ENCODE results near the gene PLAAT3.
A peak's percentile ranks its signal among the peaks of the same experiment; 100 is the strongest.
"Not testable (repeated sequence)": the region's sequence is repeated elsewhere in the genome, so short reads cannot be mapped to it uniquely, and the experiment has no call there.

PLAAT3 gene

DNA sequence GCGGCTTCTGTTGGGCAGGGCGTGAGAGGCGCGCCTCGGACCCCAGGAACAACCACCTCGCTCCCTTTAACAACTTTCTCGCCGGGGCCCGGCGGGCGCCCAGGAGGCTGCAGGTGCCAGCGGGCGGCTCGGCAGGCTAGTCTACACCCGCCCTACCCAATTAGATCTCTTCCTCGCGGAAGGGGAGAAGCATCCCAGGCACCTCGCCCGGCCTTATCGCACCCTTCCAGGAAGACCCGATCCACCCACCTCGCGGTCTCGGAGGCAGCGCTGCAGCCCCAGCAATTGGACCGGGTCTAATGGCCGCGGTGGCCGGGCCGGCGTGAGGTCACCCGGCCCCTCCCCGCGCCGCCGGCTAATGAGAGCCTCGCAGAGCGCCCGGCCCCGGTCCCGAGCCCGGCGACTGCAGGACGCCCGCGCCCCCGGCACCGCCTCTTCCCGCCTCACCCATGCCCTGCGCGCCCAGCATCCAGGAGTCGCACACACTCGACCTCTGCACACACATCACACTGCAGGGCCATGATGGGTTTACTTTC, at the start of gene PLAAT3:
TSS of gene PLAAT3 (minus strand) at position 298 of the 536 bp plus-strand sequence. CDS start 419 bp downstream, outside the sequence.
- DNase-seq: peak; percentile 50

DNA sequence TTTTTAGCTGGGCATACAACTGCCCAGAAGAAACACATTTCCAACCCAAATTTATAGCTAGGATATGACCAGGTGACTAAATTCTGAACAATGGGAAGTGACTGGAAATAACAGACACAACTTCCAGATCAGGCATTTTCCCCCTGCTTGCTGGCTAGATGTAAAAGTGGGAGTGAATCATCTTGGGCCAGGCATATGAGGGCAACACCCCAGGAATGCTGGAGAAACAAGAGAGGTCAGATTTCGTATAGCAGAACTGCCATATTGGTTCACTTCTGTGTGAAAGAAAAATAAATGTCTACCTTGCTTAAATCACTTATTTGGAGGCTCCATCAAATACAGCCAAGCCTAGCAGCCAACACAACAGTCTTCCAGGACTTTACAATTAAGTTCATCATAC, 49.6 kb upstream of the PLAAT3 start:
- DNase-seq: no peak

DNA sequence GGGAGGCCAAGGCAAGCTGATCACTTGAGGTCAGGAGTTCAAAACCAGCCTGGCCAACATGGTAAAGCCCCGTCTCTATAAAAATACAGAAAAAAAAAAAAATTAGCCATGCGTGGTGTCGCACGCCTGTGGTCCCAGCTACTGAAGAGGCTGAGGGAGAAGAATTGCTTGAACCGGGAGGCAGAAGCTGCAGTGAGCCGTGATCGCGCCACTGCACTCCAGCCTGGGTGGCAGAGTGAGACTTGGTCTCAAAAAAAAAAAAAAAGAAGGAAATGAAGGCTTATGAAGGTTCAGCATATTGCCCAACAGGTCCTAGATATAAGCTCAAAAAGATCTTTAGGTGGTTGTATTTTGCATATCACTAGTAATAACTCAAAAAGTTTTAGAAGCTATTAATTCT, 46.7 kb upstream of the PLAAT3 start:
- DNase-seq: no peak

DNA sequence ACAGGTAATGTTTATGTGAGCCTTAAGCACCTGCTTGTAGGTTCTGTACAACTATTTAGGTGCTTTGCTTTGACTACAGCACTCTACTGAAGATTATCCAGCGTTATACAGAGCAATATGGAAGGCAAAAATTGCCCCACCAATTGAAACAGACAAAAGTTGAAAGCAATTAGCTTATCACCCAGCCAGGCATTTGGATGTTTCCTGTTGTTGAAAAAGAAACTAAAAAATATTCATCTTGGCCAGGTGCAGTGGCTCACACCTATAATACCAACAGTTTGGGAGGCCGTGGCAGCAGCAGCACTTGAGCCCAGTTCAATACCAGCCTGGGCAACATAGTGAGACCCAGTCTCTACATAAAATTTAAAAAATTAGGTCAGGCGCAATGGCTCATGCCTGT, 38.4 kb upstream of the PLAAT3 start:
- no peak for DNase-seq

DNA sequence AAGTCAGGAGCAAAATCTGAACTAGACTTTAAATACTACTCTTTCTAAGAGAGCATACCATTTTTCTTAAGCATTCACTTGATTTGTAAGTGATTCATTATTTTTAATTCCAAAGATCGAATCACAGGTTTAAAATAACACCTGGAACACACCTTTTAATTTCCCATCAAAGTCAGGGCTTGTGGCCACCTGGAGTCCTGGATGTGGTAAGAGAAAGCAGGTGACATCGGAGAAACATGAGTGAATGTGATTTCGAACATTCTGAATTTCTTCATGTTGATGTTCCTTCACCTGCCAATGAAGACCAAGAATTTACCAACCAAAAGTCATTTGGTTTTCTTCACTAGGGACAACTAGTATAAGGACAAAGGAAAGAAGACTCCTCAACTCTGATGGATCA, 29.0 kb upstream of the PLAAT3 start:
- no peak for DNase-seq

DNA sequence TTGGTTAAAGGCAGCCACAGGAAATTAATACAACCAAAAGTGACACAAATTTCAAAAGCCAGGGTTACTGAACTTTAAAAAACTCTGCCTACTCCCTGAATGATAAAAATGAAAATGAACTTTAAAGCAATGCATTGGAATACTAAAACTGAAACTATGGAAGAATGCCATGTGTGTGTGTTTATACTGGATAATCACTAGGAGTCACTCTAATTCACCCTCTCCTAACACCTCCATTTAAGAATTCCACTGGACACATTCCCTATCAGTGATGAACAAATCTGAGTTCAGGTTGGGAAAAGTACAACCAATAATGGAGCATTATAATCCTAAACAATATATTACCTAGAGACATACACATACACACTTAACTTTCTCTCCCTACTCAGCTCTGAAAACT, 27.5 kb upstream of the PLAAT3 start:
- no peak for DNase-seq

DNA sequence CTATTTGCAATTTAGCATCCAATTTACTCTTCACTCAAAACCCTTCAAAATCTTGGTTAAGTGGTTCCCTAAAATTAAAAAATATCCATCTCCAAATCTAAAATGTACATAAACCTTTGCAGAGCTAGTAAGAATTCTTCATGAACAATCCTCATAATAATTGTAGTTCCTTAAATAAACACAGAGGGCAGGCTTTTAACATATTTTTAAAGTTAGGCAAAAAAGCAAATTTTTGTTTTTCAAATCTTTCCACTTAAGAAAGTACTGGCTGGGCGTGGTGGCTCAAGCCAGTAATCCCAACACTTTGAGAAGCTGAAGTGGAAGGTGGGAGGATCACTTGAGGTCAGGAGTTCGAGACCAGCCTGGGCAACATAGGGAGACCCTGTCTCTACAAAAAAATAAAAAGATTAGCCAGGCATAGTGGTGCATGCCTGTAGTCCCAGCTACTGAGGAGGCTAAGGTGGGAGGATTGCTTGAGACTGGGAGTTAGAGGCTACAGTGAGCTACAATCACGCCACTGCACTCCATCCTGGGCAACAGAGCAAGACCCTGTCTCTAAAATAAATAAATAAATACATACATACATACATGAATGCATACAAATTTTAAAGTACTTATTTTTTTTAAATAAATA, 25.1 kb upstream of the PLAAT3 start:
- DNase-seq: no peak

DNA sequence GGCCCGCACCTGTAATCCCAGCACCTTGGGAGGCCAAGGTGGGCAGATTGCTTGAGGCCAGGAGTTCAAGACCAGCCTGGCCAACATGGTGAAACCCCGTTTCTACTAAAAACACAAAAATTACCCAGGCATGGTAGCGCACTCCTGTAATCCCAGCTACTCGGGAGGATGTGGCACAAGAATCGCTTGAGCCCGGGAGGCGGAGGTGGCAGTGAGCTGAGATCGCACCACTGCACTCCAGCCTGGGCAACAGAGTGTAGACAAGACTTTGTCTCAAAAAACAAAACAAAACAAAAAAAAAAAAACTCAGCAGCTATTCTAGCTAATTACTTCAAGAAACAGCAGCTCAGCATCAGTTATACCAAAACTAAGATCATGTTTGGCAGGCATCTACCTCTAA, 24.2 kb upstream of the PLAAT3 start:
- DNase-seq: not testable (repeated sequence)

DNA sequence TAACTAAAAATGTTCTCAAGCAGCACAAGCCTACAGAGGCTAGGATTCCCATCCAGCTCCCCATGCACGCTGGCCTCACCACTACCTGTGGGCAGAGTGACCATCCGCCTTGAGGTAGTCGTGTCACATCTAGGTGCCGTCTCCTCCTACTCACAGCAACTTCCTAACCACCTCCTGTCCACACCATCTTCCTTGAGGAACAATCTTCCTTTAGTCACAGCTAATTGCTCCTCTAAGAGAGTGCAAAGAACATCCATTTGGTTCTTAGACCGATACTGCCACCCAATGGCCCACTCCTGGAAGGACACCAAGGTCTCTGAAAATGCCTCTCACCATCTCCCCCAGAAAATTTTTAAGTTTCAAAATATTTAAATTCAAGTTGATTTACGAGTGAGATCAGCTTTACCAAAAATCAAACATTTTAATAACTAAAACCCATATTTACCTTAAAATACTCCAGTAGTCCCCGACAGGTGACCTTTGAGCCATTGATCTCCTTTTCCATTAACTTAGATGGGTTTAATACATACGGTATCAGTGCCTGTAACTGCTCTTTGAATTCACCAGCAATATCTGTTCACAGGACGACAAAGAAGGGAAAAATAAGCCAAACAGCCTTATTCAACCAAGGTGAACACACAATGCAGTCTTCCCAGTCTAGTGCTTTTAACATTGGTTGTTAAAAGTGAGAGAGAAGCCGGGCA, 21.7 kb upstream of the PLAAT3 start:
- peak; percentile 12 for DNase-seq

DNA sequence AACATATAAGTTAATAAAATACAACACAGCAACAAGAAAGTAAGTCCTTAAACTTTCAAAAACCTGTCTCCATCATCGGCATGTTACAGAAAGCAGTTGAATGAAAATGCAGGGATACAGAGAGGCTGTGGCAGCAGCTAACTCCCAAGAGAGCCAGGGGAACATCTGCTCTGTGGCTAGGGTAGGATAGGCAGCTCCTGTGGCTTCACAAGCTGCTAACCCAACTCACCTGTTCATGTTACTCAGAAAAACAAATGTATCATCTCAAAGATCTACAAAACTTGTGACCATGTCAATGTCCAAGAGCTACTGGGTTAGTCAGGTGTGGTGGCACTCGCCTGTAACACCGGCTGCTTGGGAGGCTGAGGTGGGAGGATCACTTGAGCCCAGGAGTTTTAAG, 15.2 kb upstream of the PLAAT3 start:
- DNase-seq: no peak

DNA sequence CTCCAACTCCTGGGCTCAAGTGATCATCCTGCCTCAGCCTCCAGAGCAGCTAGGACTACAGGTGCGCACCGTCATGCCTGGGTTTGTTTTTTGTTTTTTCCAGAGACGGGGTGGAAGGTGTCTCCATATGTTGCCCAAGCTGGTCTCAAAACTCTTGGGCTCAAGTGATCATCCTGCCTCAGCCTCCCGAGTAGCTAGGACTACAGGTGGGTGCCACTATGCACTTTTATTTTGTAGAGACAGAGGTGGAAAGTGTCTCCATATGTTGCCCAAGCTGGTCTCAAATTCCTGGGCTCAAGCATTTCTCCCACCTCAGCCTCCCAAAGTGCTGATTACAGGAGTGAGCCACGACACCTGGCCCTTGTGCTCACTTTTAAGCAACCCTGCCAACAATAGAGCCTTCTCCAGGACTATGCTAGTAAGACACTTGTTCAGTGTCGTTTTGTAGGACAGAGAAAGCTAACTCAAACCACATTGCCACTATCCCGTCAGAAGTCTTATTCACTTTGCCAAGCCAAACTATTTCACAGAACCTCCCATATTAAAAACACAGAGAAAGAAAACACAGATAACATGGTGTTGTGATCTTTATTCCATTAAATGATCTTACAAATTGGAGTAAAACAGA, 9.4 kb upstream of the PLAAT3 start:
- no peak for DNase-seq

DNA sequence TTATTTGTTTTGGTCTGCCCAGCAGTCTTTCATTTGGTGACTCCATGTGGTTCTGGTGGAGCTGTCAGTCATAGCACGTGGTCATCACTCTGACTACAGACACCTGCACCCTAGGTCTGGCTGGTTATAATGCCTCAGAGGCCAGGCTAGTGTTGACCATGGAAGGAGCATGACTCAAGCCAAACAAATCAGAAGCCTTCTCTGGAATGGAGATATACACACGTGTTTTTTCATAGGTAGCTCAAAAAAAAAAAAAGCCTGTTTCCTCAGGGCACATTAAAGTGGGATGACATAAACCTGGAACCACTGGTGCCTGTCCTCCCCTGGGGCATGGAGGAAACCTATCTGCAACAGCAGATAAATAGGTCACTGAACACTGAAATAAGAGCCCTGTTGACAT, 8.1 kb upstream of the PLAAT3 start:
- no peak for DNase-seq

DNA sequence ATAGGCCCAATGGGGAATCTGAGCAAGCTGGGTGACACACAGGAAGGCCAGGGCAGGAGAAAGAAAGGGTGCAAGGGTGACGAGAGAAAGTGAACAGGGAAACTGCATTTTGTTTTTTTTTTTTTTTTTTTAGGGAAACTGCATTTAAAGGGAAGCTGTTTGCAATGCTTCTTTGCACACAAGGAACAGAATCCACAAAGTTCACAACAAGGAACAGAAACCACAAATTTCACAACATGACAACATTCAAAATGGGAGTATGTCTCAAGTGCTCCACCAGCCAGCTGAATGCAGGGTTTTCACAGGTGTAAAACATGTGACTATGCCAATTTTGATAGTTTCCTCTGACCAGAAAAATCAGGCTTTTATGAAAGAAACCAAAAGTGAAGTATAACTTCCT, 6.8 kb upstream of the PLAAT3 start:
- no peak for DNase-seq

DNA sequence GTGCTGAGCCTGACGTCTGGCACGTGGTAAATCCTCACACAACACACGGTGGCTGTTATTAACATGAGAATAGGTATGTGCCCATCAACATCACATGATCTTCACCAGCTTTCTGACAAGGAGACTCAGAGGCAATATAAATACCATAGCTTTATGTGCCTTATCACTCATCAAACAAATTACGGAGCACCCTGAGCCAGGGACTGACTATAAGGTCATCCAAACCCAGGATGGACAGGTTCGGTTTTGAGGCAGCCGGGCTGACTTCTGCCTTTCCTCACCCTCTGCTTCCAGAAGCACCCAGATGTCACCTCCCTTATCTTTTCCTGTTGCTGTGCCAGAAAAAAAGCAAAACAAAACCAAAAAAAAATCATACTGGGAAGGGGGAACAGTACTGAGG, 5.7 kb upstream of the PLAAT3 start:
- DNase-seq: no peak

DNA sequence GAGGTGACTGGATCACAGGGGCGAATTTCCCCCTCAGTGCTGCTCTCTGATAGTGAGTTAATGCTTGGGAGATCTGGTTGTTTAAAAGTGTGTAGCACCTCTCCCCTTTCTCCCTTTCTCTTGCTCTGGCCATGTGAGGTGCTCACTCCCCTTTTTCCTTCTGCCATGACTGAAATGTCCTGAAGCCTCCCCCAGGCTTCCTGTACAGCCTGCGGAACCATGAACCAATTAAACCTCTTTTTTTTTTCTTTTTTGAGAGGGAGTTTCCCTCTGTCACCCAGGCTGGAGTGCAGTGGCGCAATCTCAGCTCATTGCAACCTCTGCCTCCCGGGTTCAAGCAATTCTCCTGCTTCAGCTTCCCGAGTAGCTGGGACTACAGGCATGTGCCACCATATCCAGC, 3.5 kb upstream of the PLAAT3 start:
- not testable (repeated sequence) for DNase-seq

DNA sequence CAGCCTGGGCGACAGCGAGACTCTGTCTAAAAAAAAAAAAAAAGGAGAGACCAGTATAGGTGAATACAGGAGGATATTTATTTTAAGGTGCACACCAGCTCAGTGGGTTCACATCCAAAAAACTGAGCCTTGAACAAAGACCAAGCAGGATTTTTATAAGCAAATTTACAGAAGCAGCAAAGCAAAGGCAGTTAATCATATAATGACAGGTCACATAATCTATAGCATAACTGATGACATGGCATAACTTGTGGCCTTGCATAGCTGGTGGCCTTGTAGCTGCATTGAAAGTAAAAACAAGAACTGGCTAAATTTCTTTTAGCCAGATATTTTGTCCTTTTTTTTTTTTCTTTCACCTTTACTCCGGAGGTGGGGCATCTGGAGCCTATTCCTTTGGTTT, 2.7 kb upstream of the PLAAT3 start:
- no peak for DNase-seq

DNA sequence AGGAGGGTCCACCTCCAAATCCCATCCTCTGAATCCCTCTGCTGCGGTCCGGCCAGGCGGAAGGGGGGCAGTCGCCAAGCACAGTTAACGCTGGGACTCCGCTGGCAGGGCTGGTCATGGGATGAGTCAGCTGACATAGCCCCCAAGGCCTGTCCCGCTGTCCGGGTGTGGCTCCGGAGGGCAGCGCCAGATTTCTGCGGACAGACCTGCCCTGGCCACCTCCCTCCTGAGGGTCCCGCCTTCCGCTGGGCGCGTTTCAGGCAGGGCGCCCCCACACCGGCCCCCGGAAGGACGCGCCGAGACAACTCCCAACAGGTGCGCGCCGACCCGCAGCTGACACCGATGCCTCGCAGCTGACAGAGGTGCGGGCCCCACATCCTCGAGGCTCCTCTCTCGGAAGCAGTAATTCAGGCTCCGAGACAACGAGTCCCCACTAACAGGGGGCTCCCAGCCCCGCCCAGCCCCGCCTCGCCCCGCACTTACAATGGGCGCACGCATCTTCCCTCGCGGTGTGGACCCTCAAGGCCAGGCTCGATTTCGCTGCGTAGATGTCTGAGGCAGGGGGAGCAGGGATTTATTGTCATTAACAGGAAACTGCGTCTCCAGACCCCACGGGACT, 607 bp downstream of the PLAAT3 start:
- DNase-seq: no peak

DNA sequence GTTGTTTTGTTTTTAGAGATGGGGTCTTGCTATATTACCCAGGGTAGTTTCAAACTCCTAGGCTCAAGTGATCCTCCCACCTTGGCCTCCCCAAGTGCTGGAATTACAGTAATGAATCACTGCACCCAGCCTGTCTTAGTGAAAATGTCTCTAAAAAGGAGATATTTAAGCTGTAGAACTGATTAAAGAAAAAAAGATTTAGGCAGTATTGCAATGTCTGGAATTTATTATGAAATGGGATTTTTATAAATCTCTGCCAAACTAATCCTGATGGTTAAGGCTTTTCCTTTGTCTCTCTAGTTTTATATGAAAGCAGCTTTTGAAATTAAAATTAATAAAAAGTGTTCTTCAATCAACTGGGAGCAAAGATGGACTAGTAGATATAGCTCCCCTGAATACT, 2.1 kb downstream of the PLAAT3 start:
- DNase-seq: no peak

DNA sequence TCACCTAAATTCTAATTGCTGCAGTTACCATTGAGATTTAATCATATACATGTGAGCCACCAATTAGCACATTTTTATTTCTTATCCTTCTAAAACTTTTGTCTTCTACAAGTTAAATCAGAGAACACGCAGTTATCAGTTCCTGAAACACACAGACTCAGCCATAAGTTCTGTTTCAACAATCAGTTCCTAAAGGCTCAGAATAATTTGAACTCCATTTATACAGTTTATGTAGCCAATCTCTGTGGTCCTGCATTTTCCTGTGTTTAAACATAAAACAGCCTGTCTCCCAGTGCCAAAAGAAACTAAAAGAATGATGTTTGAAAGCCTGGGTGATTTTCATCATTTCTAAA, 2.9 kb downstream of the PLAAT3 start:
- DNase-seq: no peak

DNA sequence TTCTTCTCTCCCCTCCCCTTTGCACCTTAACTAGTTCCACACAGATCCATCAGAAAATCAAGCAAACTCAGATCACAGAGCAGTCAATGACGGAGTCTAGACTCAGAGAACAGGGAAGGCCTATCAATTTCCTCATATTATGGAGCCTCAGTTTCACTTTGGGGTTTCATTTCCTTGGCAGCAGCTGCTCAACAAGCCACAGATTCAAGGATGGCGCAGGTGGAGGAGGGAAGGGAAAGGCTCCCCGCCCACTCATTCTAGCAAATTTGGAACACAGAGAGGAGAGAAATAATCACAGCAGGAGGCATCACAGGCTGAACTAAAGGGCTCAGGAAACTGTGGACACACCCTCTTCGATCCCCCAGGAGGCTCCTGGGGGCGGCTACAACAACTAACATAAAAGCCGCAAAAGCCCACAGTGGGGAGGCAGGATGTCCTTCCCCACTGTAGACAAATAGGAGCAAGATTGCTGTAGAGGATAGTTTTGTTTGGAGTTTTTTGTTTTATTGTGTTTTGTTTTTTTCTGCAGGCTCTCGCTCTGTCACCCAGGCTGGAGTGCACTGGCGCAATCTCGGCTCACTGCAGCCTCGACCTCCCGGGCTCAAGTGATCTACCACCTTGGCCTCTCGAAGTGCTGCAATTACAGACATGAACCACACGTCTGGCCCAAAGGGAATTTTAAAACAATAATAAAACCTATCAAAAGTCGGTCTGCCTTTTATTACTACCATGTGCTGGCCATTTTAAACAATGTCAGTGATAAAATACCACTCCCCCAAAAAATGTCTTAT, 3.4 kb downstream of the PLAAT3 start:
- DNase-seq: no peak

DNA sequence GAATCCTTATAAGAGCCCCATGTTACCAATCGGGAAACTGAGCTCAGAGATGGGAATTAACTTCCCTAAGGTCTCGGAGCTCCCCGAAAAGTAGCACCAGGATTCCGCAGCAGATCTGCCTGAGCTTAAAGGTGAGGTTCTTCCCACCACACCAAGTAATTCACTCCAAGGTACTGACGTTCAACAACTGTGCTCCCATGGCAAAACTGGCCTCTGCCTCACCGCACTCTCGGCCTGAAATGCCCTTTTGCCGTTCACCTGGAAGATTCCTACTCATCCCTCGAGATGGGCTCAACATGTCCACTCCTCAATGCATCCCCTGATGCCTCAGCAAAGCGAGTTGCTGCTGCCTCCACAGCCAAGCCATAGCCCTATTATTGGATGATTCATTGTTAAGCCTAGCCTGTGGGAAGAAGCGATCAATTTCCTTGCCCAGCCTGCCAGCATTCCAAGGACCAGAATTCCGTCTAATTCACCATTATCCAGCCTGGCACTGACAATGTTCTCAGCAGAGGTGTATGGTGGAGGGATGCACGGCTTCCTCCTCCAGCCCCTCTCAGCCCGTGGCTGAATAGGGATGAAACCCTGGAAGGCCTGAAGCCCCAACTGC, 4.2 kb downstream of the PLAAT3 start:
- no peak for DNase-seq

DNA sequence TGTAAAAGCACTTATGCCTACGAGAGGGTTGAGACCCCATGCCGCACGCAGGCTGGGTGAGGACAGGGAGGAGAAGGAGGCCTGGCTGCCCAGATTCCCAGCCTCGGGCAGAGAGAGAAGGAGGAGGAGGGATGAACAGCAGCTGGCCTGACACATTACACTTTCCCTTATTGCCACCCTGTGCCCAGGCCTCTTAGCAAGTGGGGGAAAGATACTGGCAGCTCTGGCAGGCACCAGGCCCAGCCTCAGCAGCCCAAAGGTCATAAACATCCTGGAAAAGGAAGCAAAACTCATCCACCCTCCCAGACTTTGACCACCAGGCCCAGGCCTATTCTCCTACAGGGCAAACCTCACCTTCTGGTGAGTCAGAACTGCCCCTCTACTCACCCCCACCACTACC, 4.7 kb downstream of the PLAAT3 start:
- no peak for DNase-seq

Data from NCI-H1105 (cell line).